HG03139 (cell line): ENCODE measurements around the gene SLIT3.

Experiments used
- ATAC-seq: cut with Tn5 transposase; IDR thresholded peaks from one replicate; pipeline ENCODE4 v1.9.1; 2021; ENCODE audit not compliant: unreplicated experiment

The SLIT3 gene

DNA sequence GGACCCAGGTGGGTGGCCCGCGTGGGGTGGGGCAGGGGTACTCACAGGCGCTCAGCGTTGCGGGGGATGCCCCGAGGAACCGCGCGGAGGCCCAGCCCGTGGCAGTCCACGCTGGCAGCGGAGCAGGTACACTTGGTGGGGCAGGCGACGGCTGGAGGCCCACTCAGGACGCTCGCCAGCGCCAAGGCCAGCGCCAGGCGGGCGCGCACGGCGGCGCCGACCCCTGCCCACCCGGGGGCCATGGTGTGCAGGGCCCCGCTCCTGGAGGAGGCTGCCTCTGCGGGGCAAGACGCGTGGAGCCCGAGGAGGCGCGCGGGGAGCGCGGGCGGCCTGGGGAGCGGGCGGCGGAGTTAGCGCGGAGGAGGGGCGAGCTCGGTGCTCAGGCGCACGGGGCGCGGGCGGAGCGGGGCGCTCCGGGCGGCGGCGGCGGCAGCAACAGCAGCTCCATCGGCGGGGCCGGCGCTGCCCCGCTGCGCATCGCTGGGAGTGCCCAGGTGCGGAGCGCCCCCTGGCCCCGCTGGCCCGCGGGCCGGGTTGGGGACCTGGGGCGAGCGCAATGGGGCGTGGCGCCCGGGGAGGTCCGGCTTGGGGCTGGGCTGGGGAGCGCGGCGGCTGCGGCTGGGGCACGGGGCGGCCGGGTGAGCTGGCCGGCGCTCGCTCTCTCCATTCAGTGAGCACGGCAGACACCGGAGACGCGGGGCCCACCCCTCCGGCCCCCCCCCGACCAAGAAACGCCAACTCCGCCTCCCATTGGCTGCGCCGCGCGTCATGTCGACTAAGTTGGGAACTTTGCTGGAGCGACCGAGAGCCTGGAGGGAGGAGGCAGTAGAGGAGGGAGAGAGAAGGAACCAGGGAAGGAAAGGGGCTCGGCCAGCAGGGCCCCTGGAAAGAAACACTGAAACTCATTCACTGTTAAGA, at the start of gene SLIT3:
Gene SLIT3, minus strand, starts transcription at position 672 of the 918 bp plus-strand sequence. Its CDS starts 430 bp downstream, at position 242.
- ATAC-seq = no peak

DNA sequence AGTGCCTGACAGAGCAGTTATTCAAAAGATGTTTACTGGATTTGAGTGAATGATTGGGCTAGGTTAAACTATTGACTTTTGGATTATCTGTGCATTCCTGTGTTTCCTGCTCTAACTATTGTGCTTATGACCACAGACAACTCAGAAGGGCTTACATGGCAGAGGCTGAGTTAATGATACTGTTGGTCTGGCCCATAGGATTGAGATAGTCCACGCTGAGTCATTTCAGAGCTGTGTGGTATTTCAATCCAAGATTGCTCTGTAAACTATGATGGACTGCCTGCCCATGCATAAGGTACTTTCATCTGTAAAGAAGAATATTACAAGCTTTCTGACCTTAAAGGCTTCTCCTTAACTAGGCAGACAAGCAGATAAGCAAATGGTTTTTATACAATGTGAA, 49.1 kb upstream of the SLIT3 start:
- ATAC-seq = no peak

DNA sequence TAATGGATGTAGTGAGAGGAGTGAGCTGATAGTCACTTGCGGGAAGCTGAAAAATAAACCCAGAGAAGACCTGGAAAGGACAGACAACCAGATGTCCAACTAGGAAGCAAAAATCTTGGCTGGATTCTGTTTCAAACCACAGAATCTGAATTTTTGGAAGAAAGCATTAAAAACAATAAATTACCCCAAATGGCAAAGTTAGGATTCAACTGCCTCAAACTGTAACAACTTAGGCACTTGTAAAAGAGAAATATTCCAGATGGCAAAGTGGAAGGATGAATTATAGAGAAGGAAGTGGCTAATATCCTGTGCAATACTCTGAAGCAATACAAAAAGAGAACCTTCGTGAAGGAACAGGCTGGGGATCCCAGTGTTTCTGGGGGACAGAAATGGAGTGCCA, 46.8 kb upstream of the SLIT3 start:
- no peak for ATAC-seq

DNA sequence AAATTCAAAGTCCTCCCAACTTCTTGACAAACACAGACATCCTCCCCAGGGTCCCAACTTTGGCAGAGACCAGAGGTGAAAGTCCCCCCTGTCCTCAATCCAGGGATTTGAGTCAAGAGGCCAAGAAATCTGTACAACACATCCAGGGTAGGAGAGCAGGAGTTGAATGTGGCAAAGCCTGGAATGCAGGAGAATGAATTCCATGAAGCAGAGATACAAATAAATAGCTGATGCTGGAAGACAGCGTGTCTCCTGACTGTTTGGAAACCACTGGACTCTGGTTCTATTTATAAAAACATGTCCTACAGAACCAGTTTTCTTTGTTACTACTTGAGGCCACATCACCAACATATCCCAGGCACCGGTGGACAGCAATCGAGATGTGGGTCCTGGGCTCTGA, 43.7 kb upstream of the SLIT3 start:
- no peak for ATAC-seq

DNA sequence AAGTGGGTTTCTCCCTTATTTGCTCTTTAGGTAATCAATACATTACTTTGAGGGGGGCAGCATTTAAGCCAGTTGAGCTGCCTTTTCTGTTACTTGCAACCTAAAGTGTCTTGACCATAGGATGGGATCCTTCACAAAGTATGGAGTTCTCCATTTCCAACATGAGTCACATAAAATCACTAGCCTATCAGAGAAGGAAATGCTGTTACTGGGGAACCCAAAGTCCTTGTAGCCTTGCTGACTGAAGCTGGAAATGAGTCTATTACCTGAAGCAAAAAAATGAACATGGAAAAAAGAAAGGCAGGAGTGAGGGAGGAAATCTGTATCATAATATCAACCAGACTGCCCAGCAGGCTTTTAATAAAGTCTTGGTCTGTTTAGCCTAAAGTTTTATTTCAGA, 42.8 kb upstream of the SLIT3 start:
- no peak for ATAC-seq

DNA sequence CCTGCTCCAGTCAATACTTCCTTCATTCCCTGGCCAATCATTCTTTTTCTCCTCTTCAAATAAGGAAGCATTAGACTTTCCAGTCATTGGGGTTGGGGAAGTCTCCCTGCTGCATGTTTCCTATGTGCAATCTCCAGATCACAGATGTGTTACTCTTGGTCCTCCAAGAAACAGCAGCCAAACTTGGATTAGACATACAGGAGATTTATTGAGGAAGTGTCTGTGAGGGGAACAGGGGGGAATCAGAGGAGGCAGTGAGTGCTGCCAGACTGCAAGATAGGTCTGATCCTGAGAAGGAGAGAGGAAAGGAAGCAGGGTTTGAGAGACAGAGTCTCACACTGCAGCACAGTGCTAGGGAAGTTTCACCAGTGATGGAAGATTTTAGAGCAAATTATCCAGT, 40.6 kb upstream of the SLIT3 start:
- no peak for ATAC-seq

DNA sequence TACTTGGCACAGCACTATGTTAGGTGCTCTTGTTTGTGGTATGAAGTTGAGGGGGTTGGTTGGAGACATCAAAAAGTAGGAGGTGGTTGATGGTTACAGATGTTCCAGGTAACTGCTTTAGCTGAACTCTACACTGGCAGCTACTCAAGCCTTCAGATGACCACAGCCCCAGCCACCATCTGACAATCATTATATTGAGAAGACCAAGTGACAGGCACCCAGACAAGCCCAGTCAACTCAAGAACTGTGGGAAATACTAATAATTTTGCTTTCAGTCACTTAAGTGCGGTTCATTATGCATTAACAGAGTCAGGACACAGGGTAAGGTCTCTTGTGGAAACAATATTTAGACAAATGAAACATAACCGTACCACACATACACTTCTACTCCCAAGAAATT, 38.9 kb upstream of the SLIT3 start:
- peak; percentile 87 for ATAC-seq

DNA sequence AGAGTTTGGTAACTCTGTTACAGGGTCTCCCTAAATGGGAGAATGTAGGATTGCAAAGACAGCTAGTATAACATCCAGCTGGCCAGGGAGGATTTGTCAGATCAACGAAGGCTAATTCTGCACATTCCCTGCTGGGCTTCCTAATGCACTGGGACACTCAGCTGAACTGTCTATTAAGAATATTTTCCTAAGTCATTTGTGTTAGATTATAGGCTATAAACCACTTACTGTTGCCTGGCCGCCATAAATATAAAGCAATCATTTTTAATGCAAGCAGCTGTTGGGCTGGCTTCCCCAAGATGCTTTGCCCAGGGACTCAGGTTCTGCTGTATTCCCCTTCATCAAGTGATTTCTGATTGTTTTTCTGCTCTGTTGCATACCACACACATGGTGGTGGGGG, 35.3 kb upstream of the SLIT3 start:
- ATAC-seq = no peak

DNA sequence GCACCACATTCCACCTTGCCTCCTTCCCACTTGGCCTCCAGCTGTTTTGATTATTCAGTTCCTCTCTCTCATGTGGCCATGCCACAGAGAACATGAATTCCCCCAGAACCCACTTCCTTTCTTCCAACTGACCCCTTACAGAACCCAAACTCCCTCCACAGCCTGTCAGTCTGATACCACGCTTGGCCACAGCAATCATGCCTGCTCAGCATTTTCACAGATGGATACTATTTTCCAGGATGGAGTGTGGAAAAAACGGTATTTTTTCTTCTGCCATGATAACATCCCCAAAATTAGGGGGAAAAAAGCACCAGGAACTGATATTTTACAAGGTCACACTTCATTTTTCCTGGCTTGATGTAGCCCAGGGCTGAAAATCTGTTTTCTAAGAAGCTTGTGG, 34.9 kb upstream of the SLIT3 start:
- ATAC-seq = no peak

DNA sequence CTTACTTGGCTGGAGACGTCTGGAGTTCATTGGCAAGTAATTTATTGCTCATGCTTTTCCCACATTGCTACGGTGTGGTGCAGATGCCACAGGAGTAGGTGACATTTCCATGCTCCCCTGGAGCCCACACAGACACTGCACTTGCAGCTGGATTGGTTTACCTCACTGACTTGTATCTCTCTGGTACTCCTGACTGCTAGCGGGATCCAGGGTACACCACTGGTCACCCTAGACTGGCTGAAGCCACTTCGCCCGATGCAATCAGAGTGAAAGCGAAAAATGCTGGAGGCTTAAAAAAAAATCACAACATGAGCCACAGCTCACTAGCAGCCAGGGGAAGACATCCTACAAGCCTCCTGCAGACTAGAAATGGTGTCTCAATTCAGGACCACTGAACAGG, 32.6 kb upstream of the SLIT3 start:
- ATAC-seq = no peak

DNA sequence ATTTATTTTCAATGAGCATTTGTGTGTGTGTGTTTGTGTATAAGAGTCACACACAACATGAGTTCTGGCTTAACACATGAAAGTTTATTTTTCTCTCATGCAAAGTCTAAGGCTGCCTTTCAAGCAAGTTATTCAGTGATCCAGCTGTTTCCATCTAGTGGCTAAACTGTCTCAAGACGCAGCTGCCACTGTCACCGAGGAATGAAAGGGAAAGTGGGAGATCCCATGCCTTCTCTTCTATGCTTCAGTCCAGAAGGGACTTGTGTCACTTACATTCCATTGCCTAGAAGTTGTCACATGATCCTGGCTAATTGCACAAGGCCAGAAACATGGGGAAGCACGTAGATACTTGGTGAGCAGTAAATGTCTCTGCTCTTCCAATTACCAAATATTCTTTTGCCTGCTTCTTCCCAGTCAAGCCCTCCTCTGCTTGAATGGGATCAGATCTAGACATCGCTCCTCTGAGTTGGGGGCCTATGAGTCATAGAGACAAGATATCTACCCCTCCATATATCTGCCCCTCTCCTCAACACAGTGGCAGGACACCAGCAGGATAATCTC, 30.4 kb upstream of the SLIT3 start:
- no peak for ATAC-seq

DNA sequence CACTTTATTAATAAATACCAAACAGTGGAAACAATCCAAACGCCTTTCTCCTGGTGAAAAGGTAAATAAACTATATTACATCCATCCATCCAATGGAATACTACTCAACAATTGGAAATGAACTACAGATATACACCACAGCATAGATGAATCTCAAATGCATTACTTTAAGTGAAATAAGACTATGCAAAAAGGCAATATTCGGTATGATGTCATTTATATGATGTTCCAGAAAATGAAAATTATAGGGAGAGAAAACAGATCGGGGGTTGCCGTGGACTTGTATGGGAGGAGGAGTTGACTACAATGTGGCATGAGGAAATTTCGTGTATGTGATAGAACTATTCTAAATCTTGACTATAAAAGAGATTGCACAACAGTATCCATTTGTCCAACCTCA, 27.5 kb upstream of the SLIT3 start:
- ATAC-seq = no peak

DNA sequence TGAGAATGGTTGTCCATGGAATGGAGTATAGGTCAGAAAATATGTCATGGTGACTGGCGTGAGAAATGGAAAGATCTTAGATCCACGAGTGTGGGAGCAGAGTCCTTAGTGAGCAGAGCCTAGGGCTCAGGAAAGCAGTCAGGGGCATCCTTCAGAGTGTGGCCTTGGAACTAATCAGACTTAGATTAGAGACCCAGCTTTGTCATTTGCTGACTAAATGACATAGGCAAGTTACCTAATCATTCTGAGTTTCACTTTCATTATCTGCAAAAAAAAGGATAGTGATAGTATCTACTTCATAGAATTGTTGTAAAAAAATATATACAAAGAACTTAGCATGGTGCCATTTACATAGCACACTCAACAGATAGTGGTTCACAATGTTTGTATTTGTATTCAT, 24.3 kb upstream of the SLIT3 start:
- no peak for ATAC-seq

DNA sequence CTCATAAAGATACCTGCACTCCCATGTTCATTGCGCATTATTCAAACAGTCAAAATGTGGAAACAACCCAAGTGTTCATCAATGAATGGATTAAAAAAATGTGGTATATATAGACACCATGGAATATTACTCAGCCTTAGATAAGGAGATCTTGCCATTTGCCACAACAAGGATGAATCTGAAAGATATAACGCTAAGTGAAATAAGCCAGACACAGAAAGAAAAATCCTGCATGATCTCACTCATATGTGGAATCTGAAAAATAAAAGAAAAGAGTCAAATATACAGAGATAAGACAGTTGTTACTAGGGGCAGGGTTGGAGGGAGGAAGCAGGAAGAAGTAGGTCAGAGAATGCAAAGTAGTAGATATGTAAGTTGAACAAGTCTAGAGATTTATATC, 17.6 kb upstream of the SLIT3 start:
- no peak for ATAC-seq

DNA sequence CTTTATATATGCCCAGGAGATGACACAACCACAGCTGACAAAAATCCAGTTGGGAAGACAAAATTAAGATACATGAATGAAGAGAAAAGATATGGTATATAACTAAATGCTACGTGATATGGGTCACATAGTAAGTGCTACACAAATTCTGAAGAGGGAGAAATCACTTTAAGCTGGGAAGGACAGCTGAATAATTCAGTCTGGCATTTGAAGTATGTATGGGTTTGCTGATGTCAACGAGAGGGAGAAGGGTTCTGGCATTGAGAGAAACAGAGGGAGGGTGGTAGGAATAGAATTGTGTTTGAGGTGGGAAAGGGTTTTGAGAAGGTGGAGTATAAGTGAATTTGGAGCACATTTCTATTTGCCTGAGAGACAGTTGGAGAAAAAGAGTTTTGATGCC, 6.7 kb upstream of the SLIT3 start:
- no peak for ATAC-seq

DNA sequence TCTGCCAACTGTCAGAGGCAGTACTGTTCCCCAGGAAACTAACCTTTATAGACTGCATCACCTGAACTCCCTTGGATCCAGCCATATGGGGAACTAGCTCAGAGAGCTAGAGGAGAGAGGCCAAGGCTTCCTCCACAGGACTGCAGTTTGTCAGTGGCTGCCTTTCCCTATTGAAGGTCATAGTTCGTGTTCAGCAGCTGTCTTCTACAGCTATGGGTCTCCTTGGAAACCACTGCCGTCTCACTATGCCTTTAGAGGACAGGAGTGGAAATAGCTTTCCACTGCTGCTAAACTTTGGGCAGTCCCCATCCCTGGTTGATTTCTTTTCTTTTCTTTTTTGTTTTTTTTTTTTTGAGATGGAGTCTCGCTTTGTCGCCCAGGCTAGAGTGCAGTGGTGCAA, 4.4 kb upstream of the SLIT3 start:
- ATAC-seq = no peak

DNA sequence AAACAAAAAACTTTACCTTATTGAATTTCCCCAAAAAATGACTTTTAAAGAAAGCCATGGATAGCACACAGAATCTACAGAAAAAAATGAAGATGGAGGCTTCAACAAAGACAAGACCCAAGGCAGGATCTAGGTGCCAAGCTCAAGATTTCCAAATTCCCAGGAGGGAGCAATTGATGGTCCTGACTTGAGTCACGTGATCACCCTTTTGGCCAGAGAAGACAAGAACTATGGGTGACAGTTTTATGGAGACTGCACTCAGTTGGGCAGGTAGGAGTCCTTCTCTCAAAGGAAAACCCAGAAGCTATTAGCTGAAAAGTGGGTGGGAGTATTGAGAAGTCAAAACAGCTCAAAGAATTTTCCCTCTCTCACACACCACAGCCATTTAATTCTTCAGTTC, 3.2 kb upstream of the SLIT3 start:
- no peak for ATAC-seq

DNA sequence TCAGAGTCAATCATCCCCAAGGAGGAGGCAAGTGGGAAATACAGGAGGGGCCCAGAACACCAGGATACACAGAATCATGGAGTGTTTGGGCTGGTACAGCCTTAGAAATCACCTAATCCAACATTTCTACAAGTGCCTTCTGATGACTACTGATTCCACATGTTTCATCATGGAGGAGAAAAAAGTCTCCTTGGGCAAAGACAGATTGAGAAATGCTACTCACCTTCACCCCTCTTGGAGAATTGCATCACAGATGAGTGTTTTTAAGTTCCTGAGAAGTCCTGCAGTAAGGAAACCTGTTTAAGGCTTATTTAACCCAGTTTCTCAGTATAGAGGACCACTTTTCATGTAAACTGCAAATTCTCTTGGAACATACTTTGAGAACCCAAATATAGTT, 2.2 kb upstream of the SLIT3 start:
- ATAC-seq = no peak

DNA sequence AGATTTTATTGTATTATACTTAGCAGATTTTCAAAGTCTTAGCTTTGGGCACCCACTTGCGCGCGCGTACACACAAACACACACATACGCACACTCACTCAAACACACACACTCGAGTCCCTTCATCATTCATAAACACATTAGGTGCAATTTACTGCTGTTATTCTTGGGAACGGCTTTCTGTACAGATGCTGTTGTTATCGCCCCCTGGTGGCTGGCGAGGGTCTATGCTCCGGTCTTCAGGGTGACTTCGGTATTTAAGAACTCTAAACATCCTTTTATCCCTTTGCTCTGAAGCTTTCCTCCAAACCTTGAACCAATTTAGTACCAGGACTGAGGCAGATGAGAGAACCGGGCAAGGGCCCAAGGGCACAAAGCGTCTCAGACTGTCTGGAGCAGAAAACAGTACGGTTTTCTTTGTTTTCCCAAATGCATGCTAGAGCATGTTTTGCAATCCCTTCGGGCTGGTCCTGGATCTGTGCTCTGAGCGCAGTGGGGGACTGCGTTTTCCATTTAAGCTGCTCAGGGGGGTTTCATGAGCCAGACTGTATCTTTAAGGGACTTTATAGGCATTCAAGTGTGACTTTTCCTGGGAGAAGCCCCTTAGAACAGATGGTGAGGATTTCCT, 1.7 kb upstream of the SLIT3 start:
- ATAC-seq = peak; percentile 82

DNA sequence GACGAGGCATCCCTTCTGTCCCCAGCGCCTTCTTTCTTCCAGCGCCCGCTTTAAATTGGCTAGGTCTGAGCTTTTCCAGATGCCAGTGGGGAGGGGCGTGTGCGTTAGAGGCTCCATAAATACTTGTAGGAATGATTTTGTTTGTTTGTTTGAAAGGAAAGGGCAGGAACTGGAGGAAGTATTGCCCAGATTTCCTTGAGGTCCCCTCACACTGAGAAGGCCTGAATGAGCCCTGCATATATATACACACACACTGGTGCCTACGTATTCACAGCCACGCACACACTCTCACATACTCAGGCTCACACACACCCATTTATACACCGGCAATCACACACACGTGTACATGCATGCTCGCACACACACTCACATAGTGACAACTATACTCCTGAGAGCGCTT, 1.0 kb upstream of the SLIT3 start:
- ATAC-seq = no peak

DNA sequence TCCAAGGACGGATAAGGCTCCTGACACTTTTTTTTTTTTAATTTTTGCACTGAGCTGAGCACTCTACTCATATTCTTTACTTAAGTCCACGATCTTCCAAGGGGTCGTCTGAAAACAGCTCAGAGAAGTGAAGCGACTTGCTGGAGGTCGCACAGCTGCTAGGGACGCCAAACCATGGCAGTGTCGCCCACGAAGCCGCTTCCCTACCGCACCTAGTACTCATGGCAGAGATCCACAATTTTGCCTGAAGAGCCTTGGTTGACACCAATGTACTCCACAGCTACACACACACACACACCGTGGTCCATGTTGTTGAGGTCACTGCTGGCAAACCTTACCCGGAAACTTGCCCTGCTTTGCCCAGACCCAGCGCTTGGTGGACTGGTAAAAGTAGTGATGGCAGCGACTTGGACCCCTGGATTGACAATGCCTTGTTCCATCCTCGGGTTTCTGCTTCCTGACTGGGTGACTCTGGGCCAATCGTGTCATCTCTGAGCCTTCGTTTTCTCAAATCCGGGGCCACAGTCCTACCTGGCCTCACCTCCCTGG, 521 bp upstream of the SLIT3 start:
- ATAC-seq = no peak
